A549 (cell line): ENCODE results near the gene CTNND2. TPM values are rescaled to one million over a fixed set of nuclear protein-coding genes. Genes with fewer than 3 reads are reported as not detected.

Experiments used
- ATAC-seq, 2 experiments: fragments of 200-7000 bp in 1 of 2; fragments of >200 bp in 1 of 2; cut with Nextera tagmentation in 1 of 2; cut with Tn5 transposase in 1 of 2; 3 replicates each; pipeline versions ENCODE4 v1.8.0 to v1.9.1; 2018 to 2020; ENCODE audit warnings: mild to moderate bottlenecking in 1 of 2, moderate library complexity in 1 of 2
- CTCF ChIA-PET: fragments of 300-600 bp; sonication (Branson Sonifier 250); formaldehyde crosslinking; extraction: SDS; loops from one replicate; lab custom pipeline; 2021; ENCODE audit warnings: antibody characterized with exemption, inconsistent platforms; lab: Yijun Ruan, JAX
- POLR2A ChIA-PET: fragments of 350-600 bp; formaldehyde crosslinking; extraction: SDS; loops from one replicate; lab custom pipeline; 2021; ENCODE audit warnings: antibody characterized with exemption, inconsistent platforms; lab: Yijun Ruan, JAX
- DNase-seq, 2 experiments: peaks; one replicate each; pipeline versions ENCODE4 v3.0.0 to v3.0.0-alpha.2; 2011 to 2016; ENCODE audit warnings: low read depth in 1 of 2, low spot score in 1 of 2
- FAIRE-seq: peaks from 2 replicates; lab custom pipeline; 2011; peaks lifted over from hg19 to GRCh38; lab: Jason Lieb, UNC
- H3K27ac ChIP-seq, 2 experiments: fragments of >200 bp; sonication (Bioruptor Twin); formaldehyde crosslinking; 3 replicates each; pipeline ENCODE4 v1.5.1; 2016 to 2017
- H3K4me1 ChIP-seq: fragments of >200 bp; sonication (Bioruptor Twin); formaldehyde crosslinking; 3 replicates; pipeline ENCODE4 v1.6.1; 2016
- H3K4me2 ChIP-seq: fragments of >200 bp; sonication (Bioruptor Twin); formaldehyde crosslinking; 3 replicates; pipeline ENCODE4 v1.6.1; 2016
- H3K4me3 ChIP-seq: fragments of >200 bp; sonication (Bioruptor Twin); formaldehyde crosslinking; 3 replicates; pipeline ENCODE4 v1.5.1; 2016
- H3K9me3 ChIP-seq: fragments of >200 bp; sonication (Bioruptor Twin); formaldehyde crosslinking; 3 replicates; pipeline ENCODE4 v1.6.1; 2016
- BHLHE40 ChIP-seq: IDR thresholded peaks from 2 replicates; pipeline ENCODE4 v1.6.1; 2012; ENCODE audit warnings: low read depth, low read length, inconsistent platforms
- CBX2 ChIP-seq: fragments of 200-600 bp; sonication (generic); IDR thresholded peaks from 2 replicates; pipeline ENCODE4 v1.6.1; 2016; ENCODE audit warnings: low read depth, mild to moderate bottlenecking, borderline replicate concordance
- CBX8 ChIP-seq: fragments of 200-600 bp; sonication (generic); IDR thresholded peaks from 2 replicates; pipeline ENCODE4 v1.6.1; 2016
- CEBPB ChIP-seq, 2 experiments: fragments of >200 bp in 1 of 2; sonication (Bioruptor Twin) in 1 of 2; formaldehyde crosslinking in 1 of 2; IDR thresholded peaks; 2 replicates each; pipeline ENCODE4 v1.6.1; 2012 to 2016
- CHD2 ChIP-seq: fragments of 150-350 bp; IDR thresholded peaks from 2 replicates; pipeline ENCODE4 v1.6.1; 2014; ENCODE audit warnings: low read length; ENCODE audit not compliant: partially characterized antibody
- E2F6 ChIP-seq: IDR thresholded peaks from 2 replicates; pipeline ENCODE4 v1.6.1; 2012; ENCODE audit warnings: low read depth, borderline replicate concordance
- ELK1 ChIP-seq: fragments of 150-350 bp; IDR thresholded peaks from 2 replicates; pipeline ENCODE4 v1.6.1; 2014; ENCODE audit warnings: low read depth, mild to moderate bottlenecking, low read length
- EP300 ChIP-seq, 2 experiments: fragments of >200 bp; sonication (Bioruptor Twin); formaldehyde crosslinking; IDR thresholded peaks; 2 replicates in 1 of 2; 3 replicates in 1 of 2; pipeline ENCODE4 v1.6.1; 2016 to 2017
- HES2 ChIP-seq: fragments of >200 bp; sonication (Bioruptor Twin); formaldehyde crosslinking; IDR thresholded peaks from 2 replicates; pipeline ENCODE4 v1.6.1; 2016
- HEYL ChIP-seq: fragments of 250-450 bp; sonication (Bioruptor Pico); IDR thresholded peaks from 2 replicates; pipeline ENCODE4 v1.8.0; 2021; ENCODE audit warnings: mild to moderate bottlenecking, moderate library complexity
- HMGXB4 ChIP-seq: fragments of 250-450 bp; sonication (Bioruptor Pico); IDR thresholded peaks from 2 replicates; pipeline ENCODE4 v1.5.0; 2021; ENCODE audit warnings: mild to moderate bottlenecking, moderate library complexity, borderline replicate concordance
- HOXA7 ChIP-seq: fragments of 250-450 bp; sonication (Bioruptor Pico); IDR thresholded peaks from 2 replicates; pipeline ENCODE4 v1.5.0; 2020; ENCODE audit warnings: mild to moderate bottlenecking, moderate library complexity
- HOXB5 ChIP-seq: fragments of 250-450 bp; sonication (Bioruptor Pico); IDR thresholded peaks from 2 replicates; pipeline ENCODE4 v1.5.0; 2020; ENCODE audit warnings: mild to moderate bottlenecking, moderate library complexity
- JUNB ChIP-seq: fragments of >200 bp; sonication (Bioruptor Twin); formaldehyde crosslinking; IDR thresholded peaks from 2 replicates; pipeline ENCODE4 v1.6.1; 2016
- KDM1A ChIP-seq: fragments of 200-600 bp; sonication (generic); IDR thresholded peaks from 2 replicates; pipeline ENCODE4 v1.6.1; 2016; ENCODE audit warnings: low read depth, mild to moderate bottlenecking
- MAFK ChIP-seq: fragments of 450-650 bp; IDR thresholded peaks from 2 replicates; pipeline ENCODE4 v1.6.1; 2014; ENCODE audit not compliant: partially characterized antibody
- MYC ChIP-seq: IDR thresholded peaks from 2 replicates; pipeline ENCODE4 v1.6.1; 2012; ENCODE audit warnings: mild to moderate bottlenecking, inconsistent platforms, low read length, improper control_type of control experiment, borderline replicate concordance
- NFE2L2 ChIP-seq: fragments of 150-350 bp; conservative IDR thresholded peaks from 2 replicates; pipeline ENCODE4 v1.6.1; 2014; ENCODE audit warnings: low read length
- NPAS2 ChIP-seq: fragments of 250-450 bp; sonication (Bioruptor Pico); IDR thresholded peaks from 2 replicates; pipeline ENCODE4 v1.8.0; 2022; ENCODE audit warnings: mild to moderate bottlenecking, moderate library complexity, borderline replicate concordance
- POLR2A ChIP-seq: IDR thresholded peaks from 2 replicates; pipeline ENCODE4 v1.6.1; 2012; ENCODE audit warnings: mild to moderate bottlenecking, low read length
- RAD21 ChIP-seq, 2 experiments: fragments of >200 bp in 1 of 2; sonication (Bioruptor Twin) in 1 of 2; formaldehyde crosslinking in 1 of 2; IDR thresholded peaks in 1 of 2; conservative IDR thresholded peaks in 1 of 2; 2 replicates in 1 of 2; 3 replicates in 1 of 2; pipeline ENCODE4 v1.6.1; 2012 to 2018; ENCODE audit warnings: inconsistent platforms in 1 of 2
- REST ChIP-seq: fragments of 200-600 bp; sonication (generic); IDR thresholded peaks from 2 replicates; pipeline ENCODE4 v1.6.1; 2016; ENCODE audit warnings: antibody characterized with exemption, mild to moderate bottlenecking, moderate library complexity
- RNF2 ChIP-seq: fragments of 200-600 bp; sonication (generic); IDR thresholded peaks from 2 replicates; pipeline ENCODE4 v1.6.1; 2016; ENCODE audit warnings: low read depth, mild to moderate bottlenecking, antibody characterized with exemption, moderate library complexity, borderline replicate concordance
- ZC3H11A ChIP-seq: fragments of 450-650 bp; IDR thresholded peaks from 2 replicates; pipeline ENCODE4 v1.6.1; 2014; ENCODE audit warnings: antibody characterized with exemption, mild to moderate bottlenecking
- WGBS: methylation state at CpG from one replicate; pipeline ENCODE4 v1.1.6; 2017; ENCODE audit errors: missing lambda C conversion rate; 5-methylcytosine and 5-hydroxymethylcytosine counted together
- polyA plus RNA-seq, 4 experiments: library from polyadenylated mRNA; depleted of rRNA in 3 of 4; stranded (reverse); fragments of >200 nt; fragmentation: RNase III in 1 of 4; extraction: RNeasy Plus Mini Kit Qiagen cat#74134 plus additional on column Dnase treatment in 1 of 4; gene quantifications; 2 replicates in 3 of 4; 3 replicates in 1 of 4; pipeline ENCODE4 v1.2.3, GENCODE V29; 2011 to 2017

CTNND2 gene
- polyA plus RNA-seq, 2 of the 4 experiments (the other 2 are of a cell fraction), result not detected

GRCh38 chr5:11518676-11519075, 385.6 kb downstream of the CTNND2 start:
- ChIA-PET CTCF (interaction anchor here (0.9 kb wide), 1 partner anchor 825 kb away, joined by 3 read pairs; no protein-coding TSS in a partner anchor), POLR2A (no interaction called here)
- no peak overlapping the region for H3K27ac ChIP-seq
- FAIRE-seq (peak; percentile 7), ATAC-seq (no peak), DNase-seq (no peak)
- no peaks in the 10 kb centered on the region for H3K9me3 ChIP-seq
- 6% methylated on average over 2 of the region's 2 CpGs for WGBS
- no peaks in the 10 kb centered on the region for H3K4me1 ChIP-seq
- TF ChIP-seq CBX8, result no peak
- no peak for TF ChIP-seq ZC3H11A
- TF ChIP-seq MYC, result no peak
- no peak for TF ChIP-seq RAD21 (conservative IDR thresholded peaks at IDR 0.05 in 1 of 2, IDR thresholded peaks at IDR 0.05 in 1 of 2)
- no peak for TF ChIP-seq RNF2
- no peak for TF ChIP-seq HEYL (CRISPR knock-in tag)
- H3K4me3 ChIP-seq, result no peak overlapping the region
- H3K4me2 ChIP-seq, result no peak overlapping the region

- ChIA-PET CTCF (interaction anchor here (1.1 kb wide), 1 partner anchor 19 kb away, joined by 3 read pairs; no protein-coding TSS in a partner anchor), POLR2A (no interaction called here)
- WGBS, result 28% methylated on average over 11 of the region's 11 CpGs
- no peak for FAIRE-seq
- Histone ChIP-seq H3K27ac (no peak overlapping the region), H3K4me1 (no peaks in the 10 kb centered on the region), H3K4me2 (no peak overlapping the region), H3K9me3 (no peaks in the 10 kb centered on the region), H3K4me3 (no peak overlapping the region)
- no peak for ATAC-seq
- DNase-seq, result no peak
- TF ChIP-seq NPAS2 (CRISPR knock-in tag) (no peak), CEBPB (IDR thresholded peaks at IDR 0.05) (no peak), MYC (no peak), JUNB (no peak), ELK1 (no peak), ZC3H11A (no peak), CBX8 (no peak), KDM1A (no peak), HMGXB4 (CRISPR knock-in tag) (no peak), REST (no peak)
Measured at GRCh38 chr5:11514705-11515432, 389.4 kb downstream of the CTNND2 start.

GRCh38 chr5:11511878-11512277, 392.4 kb downstream of the CTNND2 start:
- Histone ChIP-seq H3K4me2 (no peak overlapping the region), H3K9me3 (no peaks in the 10 kb centered on the region), H3K4me1 (no peaks in the 10 kb centered on the region), H3K4me3 (no peak overlapping the region), H3K27ac (no peak overlapping the region)
- CTCF ChIA-PET, result no interaction called here
- ATAC-seq (no peak), DNase-seq (no peak), FAIRE-seq (no peak)
- POLR2A ChIA-PET, result no interaction called here
- WGBS, result 26% methylated on average over 2 of the region's 2 CpGs
- TF ChIP-seq E2F6, result no peak
- TF ChIP-seq HOXA7, result no peak
- TF ChIP-seq CEBPB (IDR thresholded peaks at IDR 0.05), result no peak
- no peak for TF ChIP-seq HEYL (CRISPR knock-in tag)
- TF ChIP-seq MAFK, result no peak
- no peak for TF ChIP-seq POLR2A
- no peak for TF ChIP-seq CBX2
- TF ChIP-seq HES2, result no peak
- no peak for TF ChIP-seq EP300 (IDR thresholded peaks at IDR 0.05)
- no peak for TF ChIP-seq ELK1
- TF ChIP-seq BHLHE40, result no peak
- TF ChIP-seq HOXB5 (CRISPR knock-in tag), result no peak
- TF ChIP-seq NFE2L2, result no peak
- TF ChIP-seq CHD2, result no peak
- TF ChIP-seq ZC3H11A, result no peak
